Endodermal cell (in vitro differentiated cells): ENCODE results near the gene SESN1. TPM values are rescaled to one million over a fixed set of nuclear protein-coding genes. Genes with fewer than 3 reads are reported as not detected.
A peak's percentile ranks its signal among the peaks of the same experiment; 100 is the strongest.

Source experiments
- DNase-seq: peaks from one replicate; pipeline ENCODE4 v3.0.0-alpha.2; 2017
- H3K27ac ChIP-seq: 2 replicates; pipeline ENCODE4 v1.5.1; 2013; ENCODE audit warnings: mild to moderate bottlenecking, low read depth, low read length, moderate library complexity
- H3K27me3 ChIP-seq: 2 replicates; pipeline ENCODE4 v1.6.1; 2013; ENCODE audit warnings: mild to moderate bottlenecking, low read length, moderate library complexity; ENCODE audit not compliant: insufficient read depth, control insufficient read depth, poor library complexity, severe bottlenecking
- H3K36me3 ChIP-seq: 2 replicates; pipeline ENCODE4 v1.7.0; 2013; ENCODE audit warnings: mild to moderate bottlenecking, low read length, moderate library complexity; ENCODE audit not compliant: control insufficient read depth, insufficient read depth
- H3K4me1 ChIP-seq: one replicate; pipeline ENCODE4 v1.7.0; 2013; ENCODE audit warnings: low read length; ENCODE audit not compliant: control insufficient read depth, insufficient read depth
- H3K4me3 ChIP-seq: 2 replicates; pipeline ENCODE4 v1.5.1; 2013; ENCODE audit warnings: mild to moderate bottlenecking, low read length, moderate library complexity
- H3K9ac ChIP-seq: 2 replicates; pipeline ENCODE4 v1.6.1; 2013; ENCODE audit warnings: mild to moderate bottlenecking, low read length, moderate library complexity; ENCODE audit not compliant: poor library complexity, severe bottlenecking; ENCODE audit errors: extremely low read depth
- H3K9me3 ChIP-seq: 2 replicates; pipeline ENCODE4 v1.6.1; 2013; ENCODE audit warnings: mild to moderate bottlenecking, low read length, moderate library complexity; ENCODE audit not compliant: control insufficient read depth
- H3K27ac Mint-ChIP-seq: 2 replicates; pipeline ENCODE4 v1.8.0; 2020; ENCODE audit warnings: mixed read lengths
- H3K27me3 Mint-ChIP-seq: 2 replicates; pipeline ENCODE4 v1.8.0; 2021; ENCODE audit warnings: mild to moderate bottlenecking, mixed read lengths; ENCODE audit not compliant: insufficient read depth
- H3K36me3 Mint-ChIP-seq: 2 replicates; pipeline ENCODE4 v1.8.0; 2020; ENCODE audit warnings: low read depth, mixed read lengths
- H3K4me1 Mint-ChIP-seq: 2 replicates; pipeline ENCODE4 v1.8.0; 2020; ENCODE audit warnings: mixed read lengths
- H3K4me3 Mint-ChIP-seq: 2 replicates; pipeline ENCODE4 v1.8.0; 2020; ENCODE audit warnings: mild to moderate bottlenecking, moderate library complexity, mixed read lengths
- H3K9me3 Mint-ChIP-seq: 2 replicates; pipeline ENCODE4 v1.8.0; 2020; ENCODE audit warnings: mild to moderate bottlenecking, mixed read lengths
- WGBS, 2 experiments: methylation state at CpG; one replicate each; pipeline versions ENCODE4 v1.1.5 to v1.1.7; 2013; ENCODE audit warnings: missing lambda C conversion rate in 2 of 2, mixed read lengths in 1 of 2; ENCODE audit not compliant: insufficient coverage in 1 of 2, insufficient read length in 1 of 2; 5-methylcytosine and 5-hydroxymethylcytosine counted together
- total RNA-seq, 2 donors: library from RNA; stranded (reverse); fragmentation: NEBNext Ultra II Directional in 1 of 2; extraction: Animal tissue kit (Norgen Biotek cat#: 25700) in 1 of 2; gene quantifications; 2 replicates in 1 of 2; 3 replicates in 1 of 2; pipeline ENCODE4 v1.2.1, GENCODE V29; 2021
- TF ChIP-seq, protein P1 (sequence below): fragments of 200-600 bp; sonication (generic); conservative IDR thresholded peaks from 2 replicates; pipeline ENCODE4 v1.5.0; 2021; ENCODE audit warnings: antibody characterized with exemption, mild to moderate bottlenecking

The SESN1 gene
- total RNA-seq, 2 donors from 2014 or later = 7.5 to 13.1 TPM

- TF ChIP-seq, protein P1, sequence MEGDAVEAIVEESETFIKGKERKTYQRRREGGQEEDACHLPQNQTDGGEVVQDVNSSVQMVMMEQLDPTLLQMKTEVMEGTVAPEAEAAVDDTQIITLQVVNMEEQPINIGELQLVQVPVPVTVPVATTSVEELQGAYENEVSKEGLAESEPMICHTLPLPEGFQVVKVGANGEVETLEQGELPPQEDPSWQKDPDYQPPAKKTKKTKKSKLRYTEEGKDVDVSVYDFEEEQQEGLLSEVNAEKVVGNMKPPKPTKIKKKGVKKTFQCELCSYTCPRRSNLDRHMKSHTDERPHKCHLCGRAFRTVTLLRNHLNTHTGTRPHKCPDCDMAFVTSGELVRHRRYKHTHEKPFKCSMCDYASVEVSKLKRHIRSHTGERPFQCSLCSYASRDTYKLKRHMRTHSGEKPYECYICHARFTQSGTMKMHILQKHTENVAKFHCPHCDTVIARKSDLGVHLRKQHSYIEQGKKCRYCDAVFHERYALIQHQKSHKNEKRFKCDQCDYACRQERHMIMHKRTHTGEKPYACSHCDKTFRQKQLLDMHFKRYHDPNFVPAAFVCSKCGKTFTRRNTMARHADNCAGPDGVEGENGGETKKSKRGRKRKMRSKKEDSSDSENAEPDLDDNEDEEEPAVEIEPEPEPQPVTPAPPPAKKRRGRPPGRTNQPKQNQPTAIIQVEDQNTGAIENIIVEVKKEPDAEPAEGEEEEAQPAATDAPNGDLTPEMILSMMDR = no peak
- Mint-ChIP-seq H3K36me3 (peaks cover 2% of the 10 kb centered on the region), H3K9me3 (no peaks in the 10 kb centered on the region), H3K4me3 (no peak overlapping the region), H3K27me3 (no peaks in the 10 kb centered on the region), H3K4me1 (peaks cover 30% of the 10 kb centered on the region), H3K27ac (peak overlapping the region; percentile 79)
- Histone ChIP-seq H3K27ac (no peak overlapping the region), H3K27me3 (no peaks in the 10 kb centered on the region), H3K9ac (no peak overlapping the region), H3K4me3 (no peak overlapping the region), H3K9me3 (no peaks in the 10 kb centered on the region), H3K4me1 (peaks cover 5% of the 10 kb centered on the region), H3K36me3 (no peaks in the 10 kb centered on the region)
- DNase-seq = peak; percentile 83
- WGBS, 2 experiments = 61 to 75% methylated on average over 5 to 11 of the region's 12 CpGs
Observed at GRCh38 chr6:108966855-108967755, 127.5 kb downstream of the SESN1 start.

GRCh38 chr6:108966251-108966650 lies 128.4 kb downstream of the SESN1 start:
- Histone ChIP-seq H3K4me1 (peaks cover 5% of the 10 kb centered on the region), H3K36me3 (no peaks in the 10 kb centered on the region), H3K27ac (no peak overlapping the region), H3K9ac (no peak overlapping the region), H3K27me3 (no peaks in the 10 kb centered on the region), H3K9me3 (no peaks in the 10 kb centered on the region), H3K4me3 (no peak overlapping the region)
- Mint-ChIP-seq H3K4me3 (no peak overlapping the region), H3K27me3 (no peaks in the 10 kb centered on the region), H3K4me1 (peaks cover 24% of the 10 kb centered on the region), H3K9me3 (no peaks in the 10 kb centered on the region), H3K27ac (peak overlapping the region; percentile 79), H3K36me3 (peaks cover 2% of the 10 kb centered on the region)
- DNase-seq = no peak
- WGBS, 2 experiments = 90 to 100% methylated on average over 3 to 5 of the region's 5 CpGs
- TF ChIP-seq, protein P1 = no peak

GRCh38 chr6:108961985-108962384 lies 132.7 kb downstream of the SESN1 start:
- Mint-ChIP-seq H3K9me3 (no peaks in the 10 kb centered on the region), H3K36me3 (peaks cover 2% of the 10 kb centered on the region), H3K4me3 (no peak overlapping the region), H3K27ac (no peak overlapping the region), H3K27me3 (no peaks in the 10 kb centered on the region), H3K4me1 (peaks cover 7% of the 10 kb centered on the region)
- Histone ChIP-seq H3K36me3 (no peaks in the 10 kb centered on the region), H3K4me1 (peaks cover 3% of the 10 kb centered on the region), H3K9me3 (no peaks in the 10 kb centered on the region), H3K27ac (no peak overlapping the region), H3K9ac (no peak overlapping the region), H3K27me3 (no peaks in the 10 kb centered on the region), H3K4me3 (no peak overlapping the region)
- DNase-seq = no peak
- WGBS, 2 experiments = 78 to 96% methylated on average over 4 to 6 of the region's 6 CpGs
- TF ChIP-seq, protein P1 = no peak
